ENCODE results near the gene ADGRB2. TPM values are rescaled to one million over a fixed set of nuclear protein-coding genes. Genes with fewer than 3 reads are reported as not detected.

The ADGRB2 gene
- total RNA-seq, 1 donor from 2014 or later, result 7.1 TPM

- peaks cover 10% of the 10 kb centered on the region for H3K27me3 Mint-ChIP-seq (ENCODE audit: insufficient read depth, low read depth)
- Histone ChIP-seq H3K4me1 (peaks cover 20% of the 10 kb centered on the region), H3K36me3 (no peaks in the 10 kb centered on the region), H3K9ac (no peak overlapping the region), H3K27ac (no peak overlapping the region), H3K79me2 (ENCODE audit: low read depth) (no peaks in the 10 kb centered on the region), H3K27me3 (no peaks in the 10 kb centered on the region), H4K20me1 (ENCODE audit: low read depth) (peaks cover 12% of the 10 kb centered on the region), H2AFZ (replicated peaks) (no peak overlapping the region), H3K4me2 (peak overlapping the region; percentile 0), H3K9me3 (ENCODE audit: low read depth) (no peaks in the 10 kb centered on the region), H3K4me3 (no peak overlapping the region), H3F3A (ENCODE audit: low read depth) (peaks cover 5% of the 10 kb centered on the region)
- no peaks in the 10 kb centered on the region for H3K36me3 Mint-ChIP-seq
- peaks cover 44% of the 10 kb centered on the region for H3K4me1 Mint-ChIP-seq
- peak overlapping the region; percentile 76 for H3K27ac Mint-ChIP-seq
- no peaks in the 10 kb centered on the region for H3K9me3 Mint-ChIP-seq
- no peak for DNase-seq (ENCODE audit: low spot score)
- no peak overlapping the region for H3K4me3 Mint-ChIP-seq
- TF ChIP-seq EZH2 (IDR thresholded peaks at IDR 0.05), result no peak
- TF ChIP-seq EZH2phosphoT487 (IDR thresholded peaks at IDR 0.05), result no peak
- TF ChIP-seq, protein P1, sequence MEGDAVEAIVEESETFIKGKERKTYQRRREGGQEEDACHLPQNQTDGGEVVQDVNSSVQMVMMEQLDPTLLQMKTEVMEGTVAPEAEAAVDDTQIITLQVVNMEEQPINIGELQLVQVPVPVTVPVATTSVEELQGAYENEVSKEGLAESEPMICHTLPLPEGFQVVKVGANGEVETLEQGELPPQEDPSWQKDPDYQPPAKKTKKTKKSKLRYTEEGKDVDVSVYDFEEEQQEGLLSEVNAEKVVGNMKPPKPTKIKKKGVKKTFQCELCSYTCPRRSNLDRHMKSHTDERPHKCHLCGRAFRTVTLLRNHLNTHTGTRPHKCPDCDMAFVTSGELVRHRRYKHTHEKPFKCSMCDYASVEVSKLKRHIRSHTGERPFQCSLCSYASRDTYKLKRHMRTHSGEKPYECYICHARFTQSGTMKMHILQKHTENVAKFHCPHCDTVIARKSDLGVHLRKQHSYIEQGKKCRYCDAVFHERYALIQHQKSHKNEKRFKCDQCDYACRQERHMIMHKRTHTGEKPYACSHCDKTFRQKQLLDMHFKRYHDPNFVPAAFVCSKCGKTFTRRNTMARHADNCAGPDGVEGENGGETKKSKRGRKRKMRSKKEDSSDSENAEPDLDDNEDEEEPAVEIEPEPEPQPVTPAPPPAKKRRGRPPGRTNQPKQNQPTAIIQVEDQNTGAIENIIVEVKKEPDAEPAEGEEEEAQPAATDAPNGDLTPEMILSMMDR (IDR thresholded peaks at IDR 0.05), result no peak
Measured at GRCh38 chr1:31745946-31746670, 18.0 kb downstream of the ADGRB2 start.

GRCh38 chr1:31745096-31745945, 18.8 kb downstream of the ADGRB2 start:
- H3F3A ChIP-seq (ENCODE audit: low read depth), result peaks cover 5% of the 10 kb centered on the region
- H3K27me3 ChIP-seq, result no peaks in the 10 kb centered on the region
- peaks cover 20% of the 10 kb centered on the region for H3K4me1 ChIP-seq
- H3K4me2 ChIP-seq, result no peak overlapping the region
- no peak overlapping the region for H3K27ac Mint-ChIP-seq
- H3K4me3 Mint-ChIP-seq, result no peak overlapping the region
- H3K36me3 ChIP-seq, result no peaks in the 10 kb centered on the region
- peak; percentile 76 for DNase-seq (ENCODE audit: low spot score)
- no peaks in the 10 kb centered on the region for H3K9me3 ChIP-seq (ENCODE audit: low read depth)
- no peaks in the 10 kb centered on the region for H3K36me3 Mint-ChIP-seq
- H3K27ac ChIP-seq, result no peak overlapping the region
- no peak overlapping the region for H3K4me3 ChIP-seq
- peaks cover 40% of the 10 kb centered on the region for H3K4me1 Mint-ChIP-seq
- peaks cover 10% of the 10 kb centered on the region for H3K27me3 Mint-ChIP-seq (ENCODE audit: insufficient read depth, low read depth)
- no peak for TF ChIP-seq EZH2 (IDR thresholded peaks at IDR 0.05)
- no peak for TF ChIP-seq EZH2phosphoT487 (IDR thresholded peaks at IDR 0.05)
- TF ChIP-seq, protein P1 (IDR thresholded peaks at IDR 0.05), result peak; percentile 70
- no peak overlapping the region for H2AFZ ChIP-seq (replicated peaks)
- no peaks in the 10 kb centered on the region for H3K9me3 Mint-ChIP-seq
- H3K79me2 ChIP-seq (ENCODE audit: low read depth), result no peaks in the 10 kb centered on the region
- H4K20me1 ChIP-seq (ENCODE audit: low read depth), result peaks cover 12% of the 10 kb centered on the region
- no peak overlapping the region for H3K9ac ChIP-seq

- Histone ChIP-seq H4K20me1 (ENCODE audit: low read depth) (peaks cover 7% of the 10 kb centered on the region), H2AFZ (replicated peaks) (no peak overlapping the region), H3K9ac (no peak overlapping the region), H3K36me3 (no peaks in the 10 kb centered on the region), H3K4me2 (no peak overlapping the region), H3K27me3 (no peaks in the 10 kb centered on the region), H3K79me2 (ENCODE audit: low read depth) (no peaks in the 10 kb centered on the region), H3F3A (ENCODE audit: low read depth) (peaks cover 5% of the 10 kb centered on the region), H3K27ac (no peak overlapping the region), H3K4me3 (no peak overlapping the region), H3K4me1 (peaks cover 20% of the 10 kb centered on the region), H3K9me3 (ENCODE audit: low read depth) (no peaks in the 10 kb centered on the region)
- Mint-ChIP-seq H3K27me3 (ENCODE audit: insufficient read depth, low read depth) (peaks cover 10% of the 10 kb centered on the region), H3K36me3 (peaks cover 2% of the 10 kb centered on the region), H3K9me3 (no peaks in the 10 kb centered on the region), H3K4me3 (no peak overlapping the region), H3K27ac (no peak overlapping the region), H3K4me1 (peaks cover 33% of the 10 kb centered on the region)
- DNase-seq (ENCODE audit: low spot score), result no peak
- TF ChIP-seq, protein P1 (IDR thresholded peaks at IDR 0.05), result no peak
- no peak for TF ChIP-seq EZH2phosphoT487 (IDR thresholded peaks at IDR 0.05)
- no peak for TF ChIP-seq EZH2 (IDR thresholded peaks at IDR 0.05)
Measured at GRCh38 chr1:31744165-31744888, 19.8 kb downstream of the ADGRB2 start.
